H9 (cell line): ENCODE results near the gene LYPD5. TPM values are rescaled to one million over a fixed set of nuclear protein-coding genes. Genes with fewer than 3 reads are reported as not detected.

Source experiments
- DNase-seq: peaks from one replicate; pipeline ENCODE4 v3.0.0-alpha.2; 2017
- H2AFZ ChIP-seq: one replicate; pipeline ENCODE4 v1.6.1; 2013; ENCODE audit warnings: mild to moderate bottlenecking, low read length, control low read depth, moderate library complexity
- H2AK5ac ChIP-seq: 2 replicates; pipeline ENCODE4 v1.6.1; 2013; ENCODE audit warnings: low read length, control low read depth, mixed read lengths; ENCODE audit not compliant: insufficient read length
- H2BK120ac ChIP-seq: one replicate; pipeline ENCODE4 v1.6.1; 2013; ENCODE audit warnings: low read depth, mild to moderate bottlenecking, low read length, control low read depth, inconsistent platforms; ENCODE audit not compliant: poor library complexity, severe bottlenecking
- H2BK12ac ChIP-seq: 2 replicates; pipeline ENCODE4 v1.6.1; 2013; ENCODE audit warnings: low read length, control low read depth, mixed read lengths, low read depth; ENCODE audit not compliant: insufficient read length
- H2BK15ac ChIP-seq: 2 replicates; pipeline ENCODE4 v1.6.1; 2013; ENCODE audit warnings: low read depth, low read length, control low read depth
- H2BK20ac ChIP-seq: one replicate; pipeline ENCODE4 v1.6.1; 2013; ENCODE audit warnings: low read depth, mild to moderate bottlenecking, low read length, control low read depth, inconsistent platforms; ENCODE audit not compliant: poor library complexity, severe bottlenecking
- H2BK5ac ChIP-seq: 2 replicates; pipeline ENCODE4 v1.6.1; 2013; ENCODE audit warnings: low read length, control low read depth, mixed read lengths; ENCODE audit not compliant: insufficient read length
- H3K14ac ChIP-seq: 2 replicates; pipeline ENCODE4 v1.6.1; 2013; ENCODE audit warnings: low read length, control low read depth; ENCODE audit not compliant: insufficient read depth
- H3K18ac ChIP-seq: 2 replicates; pipeline ENCODE4 v1.6.1; 2013; ENCODE audit warnings: low read depth, mild to moderate bottlenecking, mixed read lengths, low read length, control low read depth; ENCODE audit not compliant: insufficient read length
- H3K23ac ChIP-seq: 2 replicates; pipeline ENCODE4 v1.6.1; 2013; ENCODE audit warnings: low read length, control low read depth, mixed read lengths, low read depth; ENCODE audit not compliant: insufficient read length
- H3K23me2 ChIP-seq: 2 replicates; pipeline ENCODE4 v1.6.1; 2013; ENCODE audit warnings: low read depth, mild to moderate bottlenecking, mixed read lengths, low read length, control low read depth; ENCODE audit not compliant: insufficient read length, poor library complexity, severe bottlenecking
- H3K27ac ChIP-seq: 2 replicates; pipeline ENCODE4 v1.5.1; 2013; ENCODE audit warnings: low read length, control low read depth, mixed read lengths, low read depth; ENCODE audit not compliant: insufficient read length
- H3K27me3 ChIP-seq: 2 replicates; pipeline ENCODE4 v1.6.1; 2013; ENCODE audit warnings: low read length, control low read depth, inconsistent platforms; ENCODE audit not compliant: insufficient read depth
- H3K4ac ChIP-seq: 2 replicates; pipeline ENCODE4 v1.6.1; 2013; ENCODE audit warnings: low read depth, mild to moderate bottlenecking, control low read depth, inconsistent platforms, low read length, moderate library complexity
- H3K4me1 ChIP-seq: 2 replicates; pipeline ENCODE4 v1.6.1; 2013; ENCODE audit warnings: low read length, control low read depth, inconsistent platforms; ENCODE audit not compliant: insufficient read depth
- H3K4me2 ChIP-seq: 2 replicates; pipeline ENCODE4 v1.6.1; 2013; ENCODE audit warnings: low read length, control low read depth, mixed read lengths; ENCODE audit not compliant: insufficient read length, insufficient read depth
- H3K56ac ChIP-seq: 2 replicates; pipeline ENCODE4 v1.6.1; 2013; ENCODE audit warnings: low read depth, mild to moderate bottlenecking, mixed read lengths, low read length, control low read depth; ENCODE audit not compliant: insufficient read length
- H3K79me1 ChIP-seq: 2 replicates; pipeline ENCODE4 v1.6.1; 2013; ENCODE audit warnings: low read depth, mild to moderate bottlenecking, moderate library complexity, low read length, control low read depth, inconsistent platforms; ENCODE audit not compliant: insufficient read depth, poor library complexity, severe bottlenecking
- H3K79me2 ChIP-seq: 2 replicates; pipeline ENCODE4 v1.6.1; 2013; ENCODE audit warnings: low read length, control low read depth, inconsistent platforms; ENCODE audit not compliant: insufficient read depth
- H3K9ac ChIP-seq: 2 replicates; pipeline ENCODE4 v1.6.1; 2013; ENCODE audit warnings: low read length, control low read depth, mixed read lengths; ENCODE audit not compliant: insufficient read length; ENCODE audit errors: extremely low read depth
- H3K9me3 ChIP-seq: one replicate; pipeline ENCODE4 v1.6.1; 2013; ENCODE audit warnings: low read depth, low read length, inconsistent platforms; ENCODE audit not compliant: control insufficient read depth
- H3T11ph ChIP-seq: one replicate; pipeline ENCODE4 v1.6.1; 2013; ENCODE audit warnings: mild to moderate bottlenecking, low read length, control low read depth, inconsistent platforms
- H4K20me1 ChIP-seq: one replicate; pipeline ENCODE4 v1.6.1; 2013; ENCODE audit not compliant: control insufficient read depth, insufficient read length, insufficient read depth
- H4K5ac ChIP-seq: 2 replicates; pipeline ENCODE4 v1.6.1; 2013; ENCODE audit warnings: low read depth, mild to moderate bottlenecking, mixed read lengths, low read length, control low read depth; ENCODE audit not compliant: insufficient read length
- H4K8ac ChIP-seq: replicated peaks from 2 replicates; pipeline ENCODE4 v1.6.1; 2013; ENCODE audit warnings: low read length, control low read depth, mixed read lengths, low read depth; ENCODE audit not compliant: insufficient read length
- H4K91ac ChIP-seq: 2 replicates; pipeline ENCODE4 v1.6.1; 2013; ENCODE audit warnings: low read depth, mild to moderate bottlenecking, moderate library complexity, mixed read lengths, low read length, control low read depth; ENCODE audit not compliant: insufficient read length
- H3K27ac Mint-ChIP-seq, 3 experiments: 2 replicates in 2 of 3; 3 replicates in 1 of 3; pipeline ENCODE4 v1.8.0; 2020 to 2021; ENCODE audit warnings: mixed read lengths in 3 of 3, mild to moderate bottlenecking in 1 of 3, moderate library complexity in 1 of 3
- H3K27me3 Mint-ChIP-seq: 2 replicates; pipeline ENCODE4 v1.8.0; 2021; ENCODE audit warnings: low read depth, mild to moderate bottlenecking, moderate library complexity, mixed read lengths
- H3K36me3 Mint-ChIP-seq, 3 experiments: 2 replicates in 2 of 3; 3 replicates in 1 of 3; pipeline ENCODE4 v1.8.0; 2020 to 2021; ENCODE audit warnings: low read depth in 3 of 3, mixed read lengths in 3 of 3; ENCODE audit not compliant: insufficient read depth in 1 of 3
- H3K4me1 Mint-ChIP-seq, 2 experiments: 2 replicates each; pipeline ENCODE4 v1.8.0; 2020; ENCODE audit warnings: mixed read lengths in 2 of 2
- H3K4me3 Mint-ChIP-seq, 2 experiments: 2 replicates in 1 of 2; 3 replicates in 1 of 2; pipeline ENCODE4 v1.8.0; 2020 to 2021; ENCODE audit warnings: mild to moderate bottlenecking in 2 of 2, mixed read lengths in 2 of 2, moderate library complexity in 1 of 2
- H3K9me3 Mint-ChIP-seq, 2 experiments: 2 replicates in 1 of 2; 3 replicates in 1 of 2; pipeline ENCODE4 v1.8.0; 2020; ENCODE audit warnings: mild to moderate bottlenecking in 2 of 2, mixed read lengths in 2 of 2, moderate library complexity in 1 of 2
- CTCF ChIP-seq: fragments of 200-600 bp; sonication (generic); conservative IDR thresholded peaks from 3 replicates; pipeline ENCODE4 v1.8.0; 2021; ENCODE audit warnings: antibody characterized with exemption, mild to moderate bottlenecking
- WGBS: extraction: QIAGEN DNeasy Blood & Tissue Kit; methylation state at CpG from one replicate; pipeline ENCODE4 v1.1.7; 2013; ENCODE audit warnings: missing lambda C conversion rate, low lambda C conversion rate, mixed read lengths; ENCODE audit not compliant: insufficient read length; ENCODE audit errors: extremely low coverage; 5-methylcytosine and 5-hydroxymethylcytosine counted together
- total RNA-seq: library from RNA; stranded (reverse); gene quantifications from 2 replicates; pipeline ENCODE4 v1.2.1, GENCODE V29; 2021

Gene LYPD5
- total RNA-seq, 1 experiment from 2014 or later = 0.50 TPM

- no peak overlapping the region for H3K14ac ChIP-seq
- no peak overlapping the region for H2BK5ac ChIP-seq
- H3K27ac Mint-ChIP-seq = no peak overlapping the region
- H2AFZ ChIP-seq = no peak overlapping the region
- H3T11ph ChIP-seq = no peak overlapping the region
- H3K9me3 Mint-ChIP-seq = no peaks in the 10 kb centered on the region
- H3K27me3 ChIP-seq = no peaks in the 10 kb centered on the region
- H2BK20ac ChIP-seq = no peak overlapping the region
- H3K4me3 Mint-ChIP-seq = no peak overlapping the region
- H3K79me1 ChIP-seq = no peaks in the 10 kb centered on the region
- H3K23ac ChIP-seq = no peak overlapping the region
- no peak overlapping the region for H3K4me2 ChIP-seq
- no peak overlapping the region for H3K56ac ChIP-seq
- no peaks in the 10 kb centered on the region for H3K9me3 ChIP-seq
- H4K20me1 ChIP-seq = no peaks in the 10 kb centered on the region
- no peak overlapping the region for H3K27ac ChIP-seq
- H2BK120ac ChIP-seq = no peak overlapping the region
- H3K4me1 Mint-ChIP-seq = peaks cover 12 to 17% of the 10 kb centered on the region in 2 experiments
- no peak overlapping the region for H4K5ac ChIP-seq
- no peaks in the 10 kb centered on the region for H3K23me2 ChIP-seq
- DNase-seq = no peak
- peaks cover 35% of the 10 kb centered on the region for H3K27me3 Mint-ChIP-seq
- no peak overlapping the region for H2BK15ac ChIP-seq
- H3K9ac ChIP-seq = no peak overlapping the region
- no peaks in the 10 kb centered on the region; the same call in 1 of the 2 replicates for H3K4me1 ChIP-seq
- WGBS = no CpG with 5 or more reads among the region's 4 CpGs
- H2AK5ac ChIP-seq = no peak overlapping the region
- no peak overlapping the region for H2BK12ac ChIP-seq
- TF ChIP-seq CTCF = peak; percentile 7; the same call in 1 of the 3 replicates
- H4K8ac ChIP-seq = no peak overlapping the region
- H3K79me2 ChIP-seq = no peaks in the 10 kb centered on the region
- no peaks in the 10 kb centered on the region; a peak in 1 of 7 replicates for H3K36me3 Mint-ChIP-seq
- no peak overlapping the region for H3K4ac ChIP-seq
- H4K91ac ChIP-seq = no peak overlapping the region
- H3K18ac ChIP-seq = no peak overlapping the region
Measured at GRCh38 chr19:43766755-43767043, 35.5 kb downstream of the LYPD5 start.
